H1 (cell line): ENCODE results near the gene PTPN13. TPM values are rescaled to one million over a fixed set of nuclear protein-coding genes. Genes with fewer than 3 reads are reported as not detected.

Experiments used
- CTCF ChIA-PET: fragments of 300-600 bp; sonication (Branson Sonifier 250); formaldehyde crosslinking; loops from one replicate; lab custom pipeline; 2021; ENCODE audit not compliant: partially characterized antibody; lab: Charles Lee
- POLR2A ChIA-PET: fragments of 300-600 bp; sonication (Branson Sonifier 250); formaldehyde crosslinking; loops from one replicate; lab custom pipeline; 2021; ENCODE audit warnings: inconsistent platforms; ENCODE audit not compliant: partially characterized antibody; lab: Charles Lee
- DNase-seq, 2 experiments: peaks; one replicate each; pipeline versions ENCODE4 v3.0.0 to v3.0.0-alpha.2; 2010 to 2022; ENCODE audit warnings: low spot score in 2 of 2, low read depth in 1 of 2, mixed read lengths in 1 of 2
- FAIRE-seq: peaks from 2 replicates; lab custom pipeline; 2011; peaks lifted over from hg19 to GRCh38; lab: Jason Lieb, UNC
- H2AFZ ChIP-seq: 2 replicates; pipeline ENCODE4 v1.8.1; 2012; ENCODE audit warnings: low read length, inconsistent platforms
- H2AK5ac ChIP-seq: 2 replicates; pipeline ENCODE4 v1.6.1; 2013; ENCODE audit warnings: low read depth, low read length
- H2BK120ac ChIP-seq: replicated peaks from 2 replicates; pipeline ENCODE3; 2013; ENCODE audit warnings: low read depth, low read length, inconsistent platforms
- H2BK12ac ChIP-seq: 2 replicates; pipeline ENCODE4 v1.6.1; 2013; ENCODE audit warnings: low read depth, low read length
- H2BK15ac ChIP-seq: 2 replicates; pipeline ENCODE4 v1.6.1; 2013; ENCODE audit warnings: low read length
- H2BK20ac ChIP-seq: 2 replicates; pipeline ENCODE4 v1.6.1; 2013; ENCODE audit warnings: low read length
- H2BK5ac ChIP-seq: 2 replicates; pipeline ENCODE4 v1.6.1; 2013; ENCODE audit warnings: low read depth, low read length
- H3K14ac ChIP-seq: 2 replicates; pipeline ENCODE4 v1.6.1; 2013; ENCODE audit warnings: inconsistent platforms; ENCODE audit not compliant: insufficient read length
- H3K18ac ChIP-seq: 2 replicates; pipeline ENCODE4 v1.6.1; 2013; ENCODE audit warnings: low read length; ENCODE audit errors: extremely low read depth
- H3K23ac ChIP-seq: 2 replicates; pipeline ENCODE4 v1.6.1; 2013; ENCODE audit warnings: inconsistent platforms; ENCODE audit not compliant: insufficient read length
- H3K23me2 ChIP-seq: 2 replicates; pipeline ENCODE4 v1.6.1; 2013; ENCODE audit warnings: low read depth, low read length
- H3K27ac ChIP-seq: 2 replicates; pipeline ENCODE4 v1.6.1; 2011; ENCODE audit warnings: low read depth, low read length, inconsistent platforms
- H3K27me3 ChIP-seq, 4 experiments: replicated peaks in 1 of 4; 1 replicate in 1 of 4; 2 replicates in 3 of 4; pipeline versions ENCODE4 v1.6.1 to v1.8.1; 2011 to 2013; ENCODE audit warnings: low read length in 3 of 4, mild to moderate bottlenecking in 3 of 4, inconsistent platforms in 2 of 4, mixed read lengths in 2 of 4, moderate library complexity in 1 of 4; ENCODE audit not compliant: control insufficient read depth in 3 of 4, insufficient read depth in 3 of 4; ENCODE audit errors: extremely low read depth in 1 of 4
- H3K36me3 ChIP-seq, 4 experiments: 2 replicates each; pipeline versions ENCODE4 v1.6.1 to v1.8.1; 2011 to 2013; ENCODE audit warnings: mild to moderate bottlenecking in 4 of 4, low read length in 3 of 4, moderate library complexity in 2 of 4, control low read depth in 1 of 4, inconsistent platforms in 1 of 4; ENCODE audit not compliant: insufficient read depth in 4 of 4, control insufficient read depth in 2 of 4
- H3K4ac ChIP-seq: replicated peaks from 2 replicates; pipeline ENCODE3; 2013; ENCODE audit warnings: low read length, low read depth, mixed read lengths, inconsistent platforms; ENCODE audit not compliant: insufficient read length
- H3K4me1 ChIP-seq, 4 experiments: replicated peaks in 1 of 4; 1 replicate in 1 of 4; 2 replicates in 3 of 4; pipeline versions ENCODE4 v1.6.1 to v1.8.1; 2011 to 2013; ENCODE audit warnings: low read length in 3 of 4, inconsistent platforms in 2 of 4, mixed read lengths in 1 of 4; ENCODE audit not compliant: insufficient read depth in 4 of 4, control insufficient read depth in 3 of 4
- H3K4me2 ChIP-seq, 2 experiments: 2 replicates each; pipeline versions ENCODE4 v1.6.1 to v1.8.1; 2011 to 2013; ENCODE audit warnings: low read depth in 2 of 2, low read length in 2 of 2, control low read depth in 1 of 2, inconsistent platforms in 1 of 2, mild to moderate bottlenecking in 1 of 2; ENCODE audit not compliant: insufficient read depth in 1 of 2
- H3K4me3 ChIP-seq, 4 experiments: fragments of 200-600, 300-600 bp in 1 of 4; sonication (generic), shearing (Covaris generic), sonication (Bioruptor Twin) in 1 of 4; 2 replicates each; pipeline versions ENCODE4 v1.5.1 to v1.8.1; 2011 to 2016; ENCODE audit warnings: low read length in 4 of 4, low read depth in 3 of 4, control low read depth in 2 of 4, inconsistent platforms in 2 of 4, mild to moderate bottlenecking in 2 of 4, mixed read lengths in 1 of 4, moderate library complexity in 1 of 4; ENCODE audit not compliant: insufficient read depth in 2 of 4; ENCODE audit errors: extremely low read depth in 1 of 4
- H3K56ac ChIP-seq: replicated peaks from 2 replicates; pipeline ENCODE3; 2013; ENCODE audit warnings: low read depth, mild to moderate bottlenecking, mixed read lengths, low read length, inconsistent platforms; ENCODE audit not compliant: insufficient read length
- H3K79me1 ChIP-seq: 2 replicates; pipeline ENCODE4 v1.6.1; 2013; ENCODE audit warnings: low read depth, low read length, control low read depth
- H3K79me2 ChIP-seq, 2 experiments: 2 replicates each; pipeline versions ENCODE4 v1.6.1 to v1.8.1; 2012 to 2013; ENCODE audit warnings: low read length in 2 of 2, mild to moderate bottlenecking in 2 of 2, inconsistent platforms in 1 of 2; ENCODE audit not compliant: insufficient read depth in 2 of 2, control insufficient read depth in 1 of 2
- H3K9ac ChIP-seq, 4 experiments: replicated peaks in 1 of 4; 1 replicate in 1 of 4; 2 replicates in 3 of 4; pipeline versions ENCODE4 v1.6.1 to v1.8.1; 2011 to 2013; ENCODE audit warnings: low read depth in 3 of 4, low read length in 3 of 4, control low read depth in 2 of 4, mild to moderate bottlenecking in 2 of 4, moderate library complexity in 2 of 4, inconsistent platforms in 1 of 4; ENCODE audit errors: extremely low read depth in 1 of 4
- H3K9me3 ChIP-seq, 2 experiments: 2 replicates each; pipeline versions ENCODE4 v1.6.1 to v1.8.1; 2012 to 2013; ENCODE audit warnings: mild to moderate bottlenecking in 2 of 2, moderate library complexity in 2 of 2, control low read depth in 1 of 2, inconsistent platforms in 1 of 2, low read depth in 1 of 2, low read length in 1 of 2, mixed read lengths in 1 of 2; ENCODE audit not compliant: insufficient read depth in 2 of 2
- H4K20me1 ChIP-seq, 2 experiments: replicated peaks in 1 of 2; 2 replicates each; pipeline versions ENCODE3 to v1.8.1; 2011 to 2013; ENCODE audit warnings: inconsistent platforms in 2 of 2, low read length in 2 of 2, mild to moderate bottlenecking in 1 of 2; ENCODE audit not compliant: insufficient read depth in 2 of 2, control insufficient read depth in 1 of 2
- H4K5ac ChIP-seq: 2 replicates; pipeline ENCODE4 v1.6.1; 2013; ENCODE audit warnings: low read length, low read depth, mixed read lengths, inconsistent platforms; ENCODE audit not compliant: insufficient read length
- H4K8ac ChIP-seq: 2 replicates; pipeline ENCODE4 v1.8.0; 2013; ENCODE audit warnings: mild to moderate bottlenecking, moderate library complexity, low read length, inconsistent platforms; ENCODE audit not compliant: insufficient read depth; ENCODE audit errors: extremely low read depth
- H4K91ac ChIP-seq: replicated peaks from 2 replicates; pipeline ENCODE3; 2013; ENCODE audit warnings: low read length, mixed read lengths, inconsistent platforms; ENCODE audit not compliant: insufficient read length
- CEBPB ChIP-seq: IDR thresholded peaks from 2 replicates; pipeline ENCODE4 v1.6.1; 2012; ENCODE audit warnings: low read depth, low read length
- FOSL1 ChIP-seq: IDR thresholded peaks from 2 replicates; pipeline ENCODE4 v1.6.1; 2011; ENCODE audit warnings: mild to moderate bottlenecking, low read depth, low read length, moderate library complexity; ENCODE audit not compliant: insufficient read depth
- GTF2F1 ChIP-seq: IDR thresholded peaks from 2 replicates; pipeline ENCODE4 v1.6.1; 2012; ENCODE audit warnings: low read depth, low read length, improper control_type of control experiment, borderline replicate concordance
- HDAC2 ChIP-seq, 2 experiments: fragments of 300-600 bp in 1 of 2; sonication (generic) in 1 of 2; IDR thresholded peaks; 2 replicates each; pipeline ENCODE4 v1.6.1; 2011 to 2012; ENCODE audit warnings: low read depth in 2 of 2, low read length in 2 of 2, mild to moderate bottlenecking in 2 of 2, moderate library complexity in 2 of 2, borderline replicate concordance in 1 of 2, inconsistent platforms in 1 of 2
- JUN ChIP-seq: IDR thresholded peaks from 2 replicates; pipeline ENCODE4 v1.6.1; 2011; ENCODE audit warnings: low read depth, mild to moderate bottlenecking, improper control_type of control experiment, low read length
- SP1 ChIP-seq: IDR thresholded peaks from 2 replicates; pipeline ENCODE4 v1.6.1; 2011; ENCODE audit warnings: low read depth, low read length
- YY1 ChIP-seq: IDR thresholded peaks from 2 replicates; pipeline ENCODE4 v1.6.1; 2011; ENCODE audit warnings: low read depth, mild to moderate bottlenecking, low read length
- ZNF274 ChIP-seq: IDR thresholded peaks from 2 replicates; pipeline ENCODE4 v1.7.0; 2012; ENCODE audit warnings: low read length, borderline replicate concordance; ENCODE audit errors: extremely low read depth
- WGBS, 2 experiments: shearing (Covaris generic) in 1 of 2; methylation state at CpG; one replicate each; pipeline versions ENCODE4 v1.1.6 to v1.1.7; 2013 to 2015; ENCODE audit warnings: low lambda C conversion rate in 2 of 2, mixed read lengths in 2 of 2, inconsistent platforms in 1 of 2, low coverage in 1 of 2, missing lambda C conversion rate in 1 of 2; ENCODE audit not compliant: insufficient replicate concordance in 2 of 2, insufficient coverage in 1 of 2, insufficient read length in 1 of 2; ENCODE audit errors: extremely low coverage in 1 of 2, missing lambda C conversion rate in 1 of 2; 5-methylcytosine and 5-hydroxymethylcytosine counted together
- polyA plus RNA-seq, 7 experiments: library from polyadenylated mRNA; depleted of rRNA in 3 of 7; stranded (reverse) in 5 of 7; unstranded in 2 of 7; fragments of >200 nt in 5 of 7; fragments of 200-250 nt in 2 of 7; gene quantifications; 1 replicate in 5 of 7; 2 replicates in 1 of 7; 4 replicates in 1 of 7; pipeline versions ENCODE4 v1.2.1 to v1.2.3, GENCODE V29; 2011 to 2013; ENCODE audit warnings: missing spikeins in 2 of 7, mixed read lengths in 2 of 7
- total RNA-seq: library from RNA; stranded (reverse); fragmentation: NEBNext Ultra II Directional; extraction: Animal tissue kit (Norgen Biotek cat#: 25700); gene quantifications from 2 replicates; pipeline ENCODE4 v1.2.1, GENCODE V29; 2021

Gene PTPN13
- total and polyA plus RNA-seq, 2 of the 8 experiments (the other 6 are each of a cell fraction or from before 2014, with no cell fraction given) = 12.7 to 57.9 TPM

DNA sequence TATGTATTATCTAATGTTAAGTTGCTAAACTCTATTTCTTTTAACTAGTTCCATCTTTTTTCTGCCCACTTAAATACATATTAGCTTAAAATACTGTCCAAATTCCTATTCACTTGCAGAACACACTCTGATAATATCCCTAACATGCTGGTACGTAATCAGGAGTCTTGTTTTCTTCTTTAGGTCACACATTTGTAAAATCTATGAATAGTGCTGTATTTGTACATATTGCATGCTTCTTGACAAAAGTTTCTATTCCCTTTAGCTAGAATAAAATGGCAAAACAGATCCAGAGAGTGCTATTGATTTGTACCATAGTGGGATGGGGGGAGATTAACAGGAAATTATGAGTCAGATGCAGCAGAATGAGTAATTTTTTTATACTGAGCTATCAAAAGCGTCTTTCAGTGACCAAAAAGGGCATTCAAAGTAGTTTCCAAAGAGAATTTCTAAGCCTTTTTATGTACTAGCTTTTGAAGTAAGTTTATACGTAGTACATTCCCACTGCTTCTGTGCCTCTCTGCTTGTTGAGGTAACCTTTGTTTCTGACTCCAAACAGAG lies 126.5 kb downstream of the PTPN13 start:
- Histone ChIP-seq H3K9ac (no peak overlapping the region), H3K9me3 (peaks cover 3 to 7% of the 10 kb centered on the region in 2 experiments; a peak in 2 of 4 replicates), H4K91ac (no peak overlapping the region), H4K5ac (no peak overlapping the region), H4K8ac (no peak overlapping the region), H3K4me1 (no peaks in the 10 kb centered on the region), H2AFZ (no peak overlapping the region), H3K27ac (no peak overlapping the region), H3K18ac (no peak overlapping the region), H3K79me1 (no peaks in the 10 kb centered on the region), H2BK120ac (no peak overlapping the region), H2BK12ac (no peak overlapping the region), H3K4me3 (no peak overlapping the region), H2BK5ac (no peak overlapping the region), H3K27me3 (no peaks in the 10 kb centered on the region), H3K79me2 (no peaks in the 10 kb centered on the region), H3K4ac (no peak overlapping the region), H3K23me2 (no peaks in the 10 kb centered on the region), H3K4me2 (no peak overlapping the region), H2BK15ac (no peak overlapping the region), H3K36me3 (peaks cover 4 to 38% (median 20%) of the 10 kb centered on the region in 4 experiments; a peak in 5 of 8 replicates), H4K20me1 (no peaks in the 10 kb centered on the region), H2AK5ac (no peak overlapping the region), H2BK20ac (no peak overlapping the region), H3K56ac (no peak overlapping the region), H3K23ac (no peak overlapping the region), H3K14ac (no peak overlapping the region)
- POLR2A ChIA-PET = no interaction called here
- 89% methylated on average over 3 of the region's 3 CpGs; no CpG with 5 or more reads in 1 of the 2 experiments for WGBS, 2 experiments
- no peak for DNase-seq
- TF ChIP-seq JUN = no peak
- no peak for TF ChIP-seq YY1
- TF ChIP-seq CEBPB = no peak
- no peak for TF ChIP-seq SP1
- TF ChIP-seq GTF2F1 = no peak
- no peak for TF ChIP-seq ZNF274
- TF ChIP-seq FOSL1 = no peak
- TF ChIP-seq HDAC2 (IDR thresholded peaks at IDR 0.05; ENCODE audit: borderline replicate concordance in 1 of 2, low read depth in 2 of 2, low read length in 2 of 2) = no peak
- CTCF ChIA-PET = interaction anchor here (0.8 to 1.6 kb wide), 3 partner anchors 67 to 224 kb away, joined by 3 to 5 read pairs (median 3); no protein-coding TSS in a partner anchor
- no peak for FAIRE-seq
